SK-N-SH treated with all-trans-retinoic acid at 6 μM for 48 hours (cell line): Measurements from ENCODE around the gene RABGAP1L.

Source experiments
- ATAC-seq: fragments of 200-7000 bp; cut with Tn5 transposase; 3 replicates; pipeline ENCODE4 v1.9.1; 2020; ENCODE audit warnings: mild to moderate bottlenecking, moderate library complexity
- ARNTL ChIP-seq: fragments of 450-650 bp; formaldehyde crosslinking; IDR thresholded peaks from 2 replicates; pipeline ENCODE4 v1.5.0; 2020; ENCODE audit warnings: low read depth, mild to moderate bottlenecking, moderate library complexity, borderline replicate concordance
- BACH2 ChIP-seq: fragments of 250-450 bp; sonication (Bioruptor Pico); IDR thresholded peaks from 2 replicates; pipeline ENCODE4 v1.9.0; 2021; ENCODE audit warnings: mild to moderate bottlenecking, borderline replicate concordance
- CSDC2 ChIP-seq: fragments of 250-450 bp; sonication (Bioruptor Pico); IDR thresholded peaks from 2 replicates; pipeline ENCODE4 v1.5.0; 2020; ENCODE audit warnings: mild to moderate bottlenecking, moderate library complexity
- ESRRG ChIP-seq: fragments of 250-450 bp; sonication (Bioruptor Pico); IDR thresholded peaks from 2 replicates; pipeline ENCODE4 v1.6.1; 2021; ENCODE audit warnings: mild to moderate bottlenecking
- GLIS3 ChIP-seq: fragments of 250-450 bp; sonication (Bioruptor Pico); IDR thresholded peaks from 2 replicates; pipeline ENCODE4 v1.5.0; 2020; ENCODE audit warnings: mild to moderate bottlenecking, moderate library complexity
- ISL1 ChIP-seq: fragments of 250-450 bp; sonication (Bioruptor Pico); IDR thresholded peaks from 2 replicates; pipeline ENCODE4 v2.1.2; 2022; ENCODE audit warnings: mild to moderate bottlenecking, moderate library complexity
- OSR1 ChIP-seq: fragments of 250-450 bp; sonication (Bioruptor Pico); IDR thresholded peaks from 2 replicates; pipeline ENCODE4 v1.8.0; 2022; ENCODE audit warnings: moderate library complexity, mild to moderate bottlenecking, inconsistent platforms
- RARB ChIP-seq: fragments of 250-450 bp; sonication (Bioruptor Pico); IDR thresholded peaks from 2 replicates; pipeline ENCODE4 v1.8.0; 2021; ENCODE audit warnings: mild to moderate bottlenecking, moderate library complexity
- SNAI2 ChIP-seq: fragments of 250-450 bp; sonication (Bioruptor Pico); IDR thresholded peaks from 2 replicates; pipeline ENCODE4 v1.5.0; 2020; ENCODE audit warnings: mild to moderate bottlenecking, moderate library complexity
- TCF4 ChIP-seq: fragments of 250-450 bp; sonication (Bioruptor Pico); IDR thresholded peaks from 2 replicates; pipeline ENCODE4 v1.8.0; 2021; ENCODE audit warnings: mild to moderate bottlenecking, moderate library complexity, borderline replicate concordance
- TOX ChIP-seq: fragments of 250-450 bp; sonication (Bioruptor Pico); IDR thresholded peaks from 2 replicates; pipeline ENCODE4 v1.8.0; 2021; ENCODE audit warnings: mild to moderate bottlenecking, moderate library complexity, borderline replicate concordance
- TSHZ2 ChIP-seq: fragments of 250-450 bp; sonication (Bioruptor Pico); IDR thresholded peaks from 2 replicates; pipeline ENCODE4 v1.5.0; 2020; ENCODE audit warnings: mild to moderate bottlenecking, moderate library complexity
- ZC3H10 ChIP-seq: fragments of 250-450 bp; sonication (Bioruptor Pico); IDR thresholded peaks from 2 replicates; pipeline ENCODE4 v1.5.1; 2021; ENCODE audit warnings: mild to moderate bottlenecking, moderate library complexity
- ZFP3 ChIP-seq: fragments of 250-450 bp; sonication (Bioruptor Pico); IDR thresholded peaks from 2 replicates; pipeline ENCODE4 v1.5.0; 2020; ENCODE audit warnings: mild to moderate bottlenecking, moderate library complexity
- ZFP30 ChIP-seq: fragments of 450-650 bp; formaldehyde crosslinking; IDR thresholded peaks from 2 replicates; pipeline ENCODE4 v1.5.0; 2022; ENCODE audit warnings: mild to moderate bottlenecking, moderate library complexity
- ZNF565 ChIP-seq: fragments of 450-650 bp; formaldehyde crosslinking; conservative IDR thresholded peaks from 2 replicates; pipeline ENCODE4 v1.5.0; 2020; ENCODE audit warnings: low read depth, mild to moderate bottlenecking, moderate library complexity
- ZNF70 ChIP-seq: fragments of 450-650 bp; formaldehyde crosslinking; IDR thresholded peaks from 2 replicates; pipeline ENCODE4 v1.5.0; 2020; ENCODE audit warnings: mild to moderate bottlenecking, moderate library complexity
- ZNF8 ChIP-seq: fragments of 450-650 bp; formaldehyde crosslinking; IDR thresholded peaks from 2 replicates; pipeline ENCODE4 v1.5.0; 2020; ENCODE audit warnings: mild to moderate bottlenecking, moderate library complexity
- TF ChIP-seq, protein P1 (sequence below): fragments of 250-450 bp; sonication (Bioruptor Pico); IDR thresholded peaks from 2 replicates; pipeline ENCODE4 v1.8.0; 2020; ENCODE audit warnings: mild to moderate bottlenecking, moderate library complexity, borderline replicate concordance
- TF ChIP-seq, protein P2 (sequence below): fragments of 250-450 bp; sonication (Bioruptor Pico); IDR thresholded peaks from 2 replicates; pipeline ENCODE4 v1.5.1; 2020; ENCODE audit warnings: low read depth, mild to moderate bottlenecking, moderate library complexity

Gene RABGAP1L

DNA sequence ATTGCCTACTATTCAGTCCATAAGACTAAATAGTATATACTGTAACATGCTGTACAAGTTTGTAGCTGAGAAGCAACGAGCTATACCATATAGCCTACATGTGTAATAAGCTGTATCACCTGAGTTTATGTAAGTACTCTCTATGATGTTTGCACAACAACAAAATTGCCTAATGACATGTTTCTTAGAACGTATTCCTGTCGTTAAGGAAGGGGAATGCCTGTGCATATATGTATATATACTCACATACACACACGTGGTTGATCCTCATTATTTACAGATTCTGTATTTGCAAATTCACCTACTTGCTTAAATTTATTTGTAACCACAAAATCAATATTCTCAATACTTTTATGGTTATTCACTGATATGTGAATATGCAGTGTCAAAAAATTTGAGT lies 504.0 kb downstream of the RABGAP1L start:
- ATAC-seq, result no peak
- TF ChIP-seq SNAI2 (CRISPR knock-in tag) (no peak), ISL1 (CRISPR knock-in tag) (no peak), ARNTL (CRISPR knock-in tag) (no peak), ZFP30 (no peak), TSHZ2 (no peak), GLIS3 (CRISPR knock-in tag) (no peak), RARB (CRISPR knock-in tag) (no peak), ZNF70 (CRISPR knock-in tag) (no peak), ESRRG (CRISPR knock-in tag) (no peak), CSDC2 (no peak), ZC3H10 (CRISPR knock-in tag) (no peak)
- TF ChIP-seq, protein P1, sequence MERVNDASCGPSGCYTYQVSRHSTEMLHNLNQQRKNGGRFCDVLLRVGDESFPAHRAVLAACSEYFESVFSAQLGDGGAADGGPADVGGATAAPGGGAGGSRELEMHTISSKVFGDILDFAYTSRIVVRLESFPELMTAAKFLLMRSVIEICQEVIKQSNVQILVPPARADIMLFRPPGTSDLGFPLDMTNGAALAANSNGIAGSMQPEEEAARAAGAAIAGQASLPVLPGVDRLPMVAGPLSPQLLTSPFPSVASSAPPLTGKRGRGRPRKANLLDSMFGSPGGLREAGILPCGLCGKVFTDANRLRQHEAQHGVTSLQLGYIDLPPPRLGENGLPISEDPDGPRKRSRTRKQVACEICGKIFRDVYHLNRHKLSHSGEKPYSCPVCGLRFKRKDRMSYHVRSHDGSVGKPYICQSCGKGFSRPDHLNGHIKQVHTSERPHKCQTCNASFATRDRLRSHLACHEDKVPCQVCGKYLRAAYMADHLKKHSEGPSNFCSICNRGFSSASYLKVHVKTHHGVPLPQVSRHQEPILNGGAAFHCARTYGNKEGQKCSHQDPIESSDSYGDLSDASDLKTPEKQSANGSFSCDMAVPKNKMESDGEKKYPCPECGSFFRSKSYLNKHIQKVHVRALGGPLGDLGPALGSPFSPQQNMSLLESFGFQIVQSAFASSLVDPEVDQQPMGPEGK (CRISPR knock-in tag), result no peak
- TF ChIP-seq, all 23 proteins: peak for 0

GRCh38 chr1:174666248-174666647 lies 506.9 kb downstream of the RABGAP1L start:
- no peak for ATAC-seq
- no peak for TF ChIP-seq BACH2 (CRISPR knock-in tag)
- TF ChIP-seq ESRRG (CRISPR knock-in tag), result no peak
- TF ChIP-seq CSDC2, result no peak
- TF ChIP-seq ZFP3 (CRISPR knock-in tag), result no peak
- no peak for TF ChIP-seq ZNF565 (CRISPR knock-in tag)
- no peak for TF ChIP-seq TSHZ2
- TF ChIP-seq ZC3H10 (CRISPR knock-in tag), result no peak

GRCh38 chr1:174671826-174672225 lies 512.5 kb downstream of the RABGAP1L start:
- ATAC-seq, result no peak
- TF ChIP-seq ZNF70 (CRISPR knock-in tag) (no peak), CSDC2 (no peak), ISL1 (CRISPR knock-in tag) (no peak), ZC3H10 (CRISPR knock-in tag) (no peak), ZNF8 (CRISPR knock-in tag) (no peak), ZFP30 (no peak), OSR1 (CRISPR knock-in tag) (no peak)
- TF ChIP-seq, protein P1 (CRISPR knock-in tag), result no peak

DNA sequence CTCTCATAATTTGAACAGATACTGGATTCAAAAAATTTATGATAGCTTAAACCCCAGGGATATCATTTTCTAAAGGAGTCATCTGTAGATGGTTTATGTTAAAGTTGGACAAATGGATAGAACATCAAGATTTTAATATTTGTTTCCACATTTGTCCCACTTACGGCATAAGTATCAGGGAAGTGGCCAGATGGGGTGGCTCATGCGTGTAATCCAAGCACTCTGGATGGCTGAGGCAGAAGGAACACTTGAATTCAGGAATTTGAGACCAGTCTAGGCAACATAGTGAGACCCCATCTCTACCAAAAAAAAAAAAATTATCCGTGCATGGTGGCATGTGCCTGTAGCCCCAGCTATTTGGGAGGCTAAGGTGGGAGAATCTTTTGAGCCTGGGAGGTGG lies 517.5 kb downstream of the RABGAP1L start:
- no peak for ATAC-seq
- TF ChIP-seq GLIS3 (CRISPR knock-in tag), result no peak
- no peak for TF ChIP-seq ZNF8 (CRISPR knock-in tag)
- TF ChIP-seq RARB (CRISPR knock-in tag), result no peak
- no peak for TF ChIP-seq OSR1 (CRISPR knock-in tag)
- TF ChIP-seq ESRRG (CRISPR knock-in tag), result no peak
- no peak for TF ChIP-seq TOX (CRISPR knock-in tag)
- no peak for TF ChIP-seq ZFP3 (CRISPR knock-in tag)
- TF ChIP-seq ZC3H10 (CRISPR knock-in tag), result no peak
- TF ChIP-seq SNAI2 (CRISPR knock-in tag), result no peak
- TF ChIP-seq ZFP30, result no peak
- no peak for TF ChIP-seq BACH2 (CRISPR knock-in tag)
- TF ChIP-seq ARNTL (CRISPR knock-in tag), result no peak
- no peak for TF ChIP-seq TSHZ2
- no peak for TF ChIP-seq ISL1 (CRISPR knock-in tag)
- TF ChIP-seq, protein P2, sequence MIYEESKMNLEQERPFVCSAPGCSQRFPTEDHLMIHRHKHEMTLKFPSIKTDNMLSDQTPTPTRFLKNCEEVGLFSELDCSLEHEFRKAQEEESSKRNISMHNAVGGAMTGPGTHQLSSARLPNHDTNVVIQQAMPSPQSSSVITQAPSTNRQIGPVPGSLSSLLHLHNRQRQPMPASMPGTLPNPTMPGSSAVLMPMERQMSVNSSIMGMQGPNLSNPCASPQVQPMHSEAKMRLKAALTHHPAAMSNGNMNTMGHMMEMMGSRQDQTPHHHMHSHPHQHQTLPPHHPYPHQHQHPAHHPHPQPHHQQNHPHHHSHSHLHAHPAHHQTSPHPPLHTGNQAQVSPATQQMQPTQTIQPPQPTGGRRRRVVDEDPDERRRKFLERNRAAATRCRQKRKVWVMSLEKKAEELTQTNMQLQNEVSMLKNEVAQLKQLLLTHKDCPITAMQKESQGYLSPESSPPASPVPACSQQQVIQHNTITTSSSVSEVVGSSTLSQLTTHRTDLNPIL, result no peak
- TF ChIP-seq ZNF70 (CRISPR knock-in tag), result no peak
- no peak for TF ChIP-seq CSDC2
- no peak for TF ChIP-seq TCF4 (CRISPR knock-in tag)
